Adrenal gland (tissue), 12 donors: ENCODE results near the gene ZNF581. TPM values are rescaled to one million over a fixed set of nuclear protein-coding genes. Genes with fewer than 3 reads are reported as not detected.

Experiments used
- DNase-seq, 7 donors: peaks; one replicate each; pipeline ENCODE4 v3.0.0-alpha.2; 2019 to 2020
- H3K27ac ChIP-seq, 5 donors: fragments of 200-600 bp; sonication (generic) in 4 of 5; 1 replicate in 3 of 5; 2 replicates in 2 of 5; pipeline versions ENCODE4 v1.5.1 to v1.8.0; 2016 to 2020; ENCODE audit warnings: mild to moderate bottlenecking in 1 of 5
- H3K27me3 ChIP-seq: fragments of 200-600 bp; 2 replicates; pipeline ENCODE4 v1.8.0; 2021
- H3K36me3 ChIP-seq, 2 donors: fragments of 200-600 bp; replicated peaks in 1 of 2; 1 replicate in 1 of 2; 2 replicates in 1 of 2; pipeline versions ENCODE4 v1.5.1 to v1.8.0; 2018 to 2022
- H3K4me1 ChIP-seq, 2 donors: fragments of 200-600 bp; replicated peaks in 1 of 2; 1 replicate in 1 of 2; 2 replicates in 1 of 2; pipeline versions ENCODE4 v1.5.1 to v1.8.0; 2018 to 2021
- H3K4me3 ChIP-seq, 4 donors: fragments of 200-600 bp; sonication (generic) in 3 of 4; one replicate each; pipeline ENCODE4 v1.5.1; 2016 to 2018
- H3K9me3 ChIP-seq, 3 donors: fragments of 200-600 bp; sonication (generic) in 1 of 3; replicated peaks in 1 of 3; 1 replicate in 2 of 3; 2 replicates in 1 of 3; pipeline versions ENCODE4 v1.5.1 to v1.8.0; 2016 to 2021
- POLR2A ChIP-seq, 2 donors: fragments of 450-650 bp; IDR thresholded peaks; one replicate each; pipeline ENCODE4 v1.6.1; 2017; ENCODE audit warnings: antibody characterized with exemption in 2 of 2, mild to moderate bottlenecking in 2 of 2, moderate library complexity in 1 of 2
- WGBS, 4 donors: extraction: QIAGEN DNeasy Blood & Tissue Kit in 2 of 4; methylation state at CpG; one replicate each; pipeline versions ENCODE4 v1.1.5 to v1.1.7; 2013 to 2017; 5-methylcytosine and 5-hydroxymethylcytosine counted together
- intact Hi-C, 2 donors: fragments of 100-400 bp; cut with DNase I; formaldehyde crosslinking; loops; one replicate each; pipeline versions ENCODE4 v1.14.1 to v1.15.0; 2022 to 2023
- polyA plus RNA-seq, 3 donors: library from polyadenylated mRNA; stranded (reverse); fragments of 200-250 nt in 2 of 3; fragments of 350-450 nt in 1 of 3; fragmentation: Illumina TruSeq in 1 of 3; extraction: RNeasy Lipid Tissue Mini Kit (QIAGEN cat#74804) in 1 of 3; gene quantifications; one replicate each; pipeline ENCODE4 v1.2.3, GENCODE V29; 2013 to 2014
- total RNA-seq, 9 donors: library from RNA; depleted of rRNA in 4 of 9; stranded (reverse); fragments of >200 nt in 4 of 9; fragments of 120-200 nt in 1 of 9; fragmentation: NEBNext Ultra II Directional in 1 of 9; extraction: Animal tissue kit (Norgen Biotek cat#: 25700) in 1 of 9; gene quantifications; one replicate each; pipeline versions ENCODE4 v1.1.0 to v1.2.4, GENCODE V29; 2013 to 2023
- TF ChIP-seq, protein P1 (sequence below), 6 experiments: fragments of 450-650 bp in 4 of 6; fragments of 200-600 bp in 2 of 6; sonication (generic) in 1 of 6; IDR thresholded peaks; 1 replicate in 5 of 6; 2 replicates in 1 of 6; pipeline versions ENCODE4 v1.5.1 to v1.8.0; 2016 to 2021; ENCODE audit warnings: antibody characterized with exemption in 6 of 6, mild to moderate bottlenecking in 2 of 6, moderate library complexity in 1 of 6
- donor health status: healthy with polysubstance abuse.
- donor health status: Bipolar disorder and iron deficiency.
- donor health status: DM: yes; HTN: yes; CAD: no.
- donor health status: DM: no; HTN: no; CAD: no.
- donor health status: DM: no; HTN: no; CAD: no.
- donor health status: DM: yes; HTN: yes; CAD: no.

Gene ZNF581
- total and polyA plus RNA-seq, 12 donors, result 8.7 to 55.7 (median 22.7) TPM

DNA sequence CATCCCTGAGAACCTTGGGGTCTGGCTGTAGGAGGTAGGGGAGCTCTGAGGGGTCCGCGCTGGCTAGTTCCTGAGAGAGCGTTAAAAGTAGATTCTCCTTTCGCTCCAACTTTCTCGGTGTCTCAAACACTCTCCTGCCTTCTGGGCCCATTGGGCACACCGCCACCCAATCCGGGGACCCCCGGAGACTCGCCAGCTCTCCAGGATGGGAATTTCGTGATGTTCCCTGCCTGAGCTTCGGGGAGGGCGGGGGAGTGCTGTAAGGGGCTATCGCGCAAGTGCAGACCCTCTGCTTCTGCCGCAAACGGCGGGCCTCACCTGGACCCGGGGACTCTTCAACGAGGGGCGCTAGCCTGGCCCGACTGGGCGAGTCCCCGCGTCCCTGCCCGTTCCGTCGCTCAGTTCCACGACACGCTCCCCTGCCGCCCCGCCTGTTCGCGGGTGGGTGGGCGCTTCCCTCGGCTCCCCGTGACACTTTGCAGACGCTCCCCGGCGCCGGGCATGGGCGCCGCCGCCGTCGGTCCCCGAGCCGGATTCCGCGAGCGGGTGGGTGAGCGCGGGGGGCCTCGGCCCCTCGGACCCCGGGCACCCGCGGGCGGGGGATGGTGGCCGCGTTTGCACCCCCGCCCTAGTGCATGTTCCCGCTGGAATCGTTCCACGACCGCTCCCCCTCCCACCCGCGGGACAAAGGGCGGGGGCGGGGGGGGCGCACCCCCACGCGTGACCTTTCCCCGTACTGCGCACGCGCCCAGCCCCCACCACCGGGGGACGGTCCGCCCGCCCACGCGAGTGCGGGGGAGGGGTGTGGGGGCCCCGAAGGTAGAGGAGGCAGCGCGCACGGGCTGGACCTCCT is 4.5 kb downstream of the ZNF581 start, which contains the start of gene CCDC106:
CCDC106 (plus strand) TSS at position 481 of the 853 bp plus-strand sequence. CDS start 835 bp downstream, outside the sequence.
- H3K27ac ChIP-seq, result peak within 1 kb of the TSS in 4 of 5 donors; percentile 49 to 86 (median 77)
- H3K4me3 ChIP-seq, result peak within 1 kb of the TSS; percentile 0 to 95 (median 68)
- intact Hi-C loops, result no loop called here
- peaks cover 0 to 22% of the 10 kb centered on the region in 2 donors for H3K36me3 ChIP-seq
- DNase-seq, result peak in 6 of 7 donors; percentile 64 to 81 (median 72)
- 1 to 10% (median 3%) methylated on average over 8 to 87 of the region's 87 CpGs for WGBS, 4 donors
- no peak for TF ChIP-seq POLR2A (IDR thresholded peaks at IDR 0.05)
- TF ChIP-seq, protein P1, sequence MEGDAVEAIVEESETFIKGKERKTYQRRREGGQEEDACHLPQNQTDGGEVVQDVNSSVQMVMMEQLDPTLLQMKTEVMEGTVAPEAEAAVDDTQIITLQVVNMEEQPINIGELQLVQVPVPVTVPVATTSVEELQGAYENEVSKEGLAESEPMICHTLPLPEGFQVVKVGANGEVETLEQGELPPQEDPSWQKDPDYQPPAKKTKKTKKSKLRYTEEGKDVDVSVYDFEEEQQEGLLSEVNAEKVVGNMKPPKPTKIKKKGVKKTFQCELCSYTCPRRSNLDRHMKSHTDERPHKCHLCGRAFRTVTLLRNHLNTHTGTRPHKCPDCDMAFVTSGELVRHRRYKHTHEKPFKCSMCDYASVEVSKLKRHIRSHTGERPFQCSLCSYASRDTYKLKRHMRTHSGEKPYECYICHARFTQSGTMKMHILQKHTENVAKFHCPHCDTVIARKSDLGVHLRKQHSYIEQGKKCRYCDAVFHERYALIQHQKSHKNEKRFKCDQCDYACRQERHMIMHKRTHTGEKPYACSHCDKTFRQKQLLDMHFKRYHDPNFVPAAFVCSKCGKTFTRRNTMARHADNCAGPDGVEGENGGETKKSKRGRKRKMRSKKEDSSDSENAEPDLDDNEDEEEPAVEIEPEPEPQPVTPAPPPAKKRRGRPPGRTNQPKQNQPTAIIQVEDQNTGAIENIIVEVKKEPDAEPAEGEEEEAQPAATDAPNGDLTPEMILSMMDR (IDR thresholded peaks at IDR 0.05), result no peak
- H3K9me3 ChIP-seq, result no peaks in the 10 kb centered on the region
- H3K4me1 ChIP-seq, result peaks cover 25 to 33% of the 10 kb centered on the region in 2 donors
- no peaks in the 10 kb centered on the region for H3K27me3 ChIP-seq

DNA sequence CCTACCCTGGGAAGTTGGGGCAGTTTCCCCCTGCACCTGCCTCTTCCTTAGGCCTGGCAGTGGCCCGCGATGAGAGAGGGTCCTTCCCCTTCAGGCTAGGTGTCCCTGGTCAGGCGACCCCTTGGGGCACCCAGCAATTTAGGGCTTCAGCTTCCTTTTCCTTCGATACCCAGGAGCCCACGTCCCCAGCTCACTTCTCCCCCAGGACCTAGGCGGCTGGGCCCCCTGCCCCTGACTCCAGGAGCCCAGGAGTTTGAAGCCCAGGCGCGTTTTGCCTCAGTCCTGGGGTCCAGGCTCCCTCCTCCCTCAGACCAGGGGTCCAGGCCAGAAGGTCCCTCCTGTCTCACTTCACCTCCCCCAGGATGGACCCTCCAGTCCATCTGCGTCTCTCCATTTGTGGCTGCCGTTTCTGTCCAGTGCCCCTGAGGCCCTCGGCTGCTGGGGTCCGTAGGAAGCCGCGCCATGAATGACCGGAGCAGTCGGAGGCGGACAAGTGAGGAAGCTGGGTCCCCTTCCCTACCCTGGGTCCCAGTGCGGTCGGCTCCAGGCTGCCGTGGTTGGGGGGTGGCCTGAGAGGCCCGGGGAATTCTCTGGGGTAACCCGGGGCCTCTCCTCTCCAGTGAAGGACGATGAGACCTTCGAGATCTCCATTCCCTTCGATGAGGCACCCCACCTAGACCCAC is 5.3 kb downstream of the ZNF581 start:
- peak overlapping the region in 4 of 5 donors; percentile 49 to 86 (median 77) for H3K27ac ChIP-seq
- intact Hi-C loops, result no loop called here
- H3K4me3 ChIP-seq, result peak overlapping the region in 2 of 4 donors; percentile 85 to 95
- peak in 2 of 7 donors; percentile 24 to 57 for DNase-seq
- no peaks in the 10 kb centered on the region for H3K9me3 ChIP-seq
- H3K36me3 ChIP-seq, result peaks cover 0 to 22% of the 10 kb centered on the region in 2 donors
- TF ChIP-seq, protein P1 (IDR thresholded peaks at IDR 0.05), result no peak
- no peak for TF ChIP-seq POLR2A (IDR thresholded peaks at IDR 0.05)
- H3K4me1 ChIP-seq, result peaks cover 22 to 30% of the 10 kb centered on the region in 2 donors
- H3K27me3 ChIP-seq, result no peaks in the 10 kb centered on the region
- WGBS, 4 donors, result 18 to 30% (median 24%) methylated on average over 4 to 25 of the region's 25 CpGs

DNA sequence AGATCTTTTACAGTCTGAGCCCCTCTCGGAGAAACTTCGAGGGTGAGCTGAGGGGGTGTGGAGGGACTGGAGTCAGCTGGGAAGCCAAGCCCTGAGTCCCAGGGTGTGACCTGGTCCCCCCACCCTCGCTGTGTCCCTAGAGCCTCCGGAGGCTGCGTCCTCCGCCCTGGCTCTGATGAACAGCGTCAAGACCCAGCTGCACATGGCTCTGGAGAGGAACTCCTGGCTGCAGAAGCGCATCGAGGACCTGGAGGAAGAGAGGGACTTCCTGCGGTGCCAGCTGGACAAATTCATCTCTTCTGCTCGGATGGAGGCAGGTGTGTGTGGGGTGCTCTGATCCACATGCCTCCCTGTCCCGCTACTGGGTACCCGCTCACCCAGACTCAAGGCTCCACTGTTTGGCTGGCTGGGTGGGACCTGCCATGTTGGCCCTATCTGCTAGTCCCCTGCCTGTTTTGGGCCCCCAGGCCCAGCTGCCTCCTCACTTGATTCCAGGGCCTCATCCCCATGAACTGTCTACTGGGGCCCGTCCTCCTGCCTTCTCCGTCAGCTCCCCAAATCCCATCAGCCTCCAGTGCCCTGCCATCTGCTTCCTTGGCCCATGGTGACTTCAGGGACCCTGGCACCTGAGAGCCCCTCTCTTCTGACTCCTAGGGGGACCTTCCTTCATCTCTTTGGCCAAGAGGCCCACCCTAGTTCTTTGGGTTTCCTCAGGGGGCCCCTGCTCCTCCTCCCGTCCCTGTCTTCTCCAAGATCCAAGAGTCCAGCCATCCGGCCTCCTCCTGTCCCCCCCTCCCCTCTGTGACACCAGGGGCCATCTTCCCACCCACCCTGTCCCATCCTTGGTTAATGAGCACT is 6.0 kb downstream of the ZNF581 start:
- Histone ChIP-seq H3K27me3 (no peaks in the 10 kb centered on the region), H3K9me3 (no peaks in the 10 kb centered on the region), H3K4me3 (peak overlapping the region in 1 of 4 donors; percentile 85), H3K36me3 (peaks cover 0 to 22% of the 10 kb centered on the region in 2 donors), H3K27ac (peak overlapping the region in 3 of 5 donors; percentile 71 to 86 (median 83)), H3K4me1 (peaks cover 17 to 23% of the 10 kb centered on the region in 2 donors)
- no peak for TF ChIP-seq POLR2A (IDR thresholded peaks at IDR 0.05)
- TF ChIP-seq, protein P1 (IDR thresholded peaks at IDR 0.05), result no peak
- intact Hi-C loops, result no loop called here
- no peak for DNase-seq
- 77 to 86% (median 83%) methylated on average over 5 to 17 of the region's 17 CpGs for WGBS, 4 donors
